WTC11 (cell line): Measurements from ENCODE around the gene KLK2. TPM values are rescaled to one million over a fixed set of nuclear protein-coding genes. Genes with fewer than 3 reads are reported as not detected.

Experiments used
- ATAC-seq: fragments of 200-7000 bp; cut with Tn5 transposase; 2 replicates; pipeline ENCODE4 v1.10.0; 2021; ENCODE audit warnings: mild to moderate bottlenecking, moderate library complexity
- CTCF ChIA-PET: fragments of 300-600 bp; sonication (Branson Sonifier 250); formaldehyde crosslinking; loops from one replicate; lab custom pipeline; 2021; ENCODE audit warnings: antibody characterized with exemption; lab: Charles Lee
- POLR2A ChIA-PET: fragments of 350-600 bp; sonication (Branson Sonifier 250); formaldehyde crosslinking; loops from one replicate; lab custom pipeline; 2021; ENCODE audit warnings: antibody characterized with exemption; lab: Charles Lee
- DNase-seq: peaks from one replicate; pipeline ENCODE4 v3.0.0; 2021; ENCODE audit warnings: low spot score
- H3K27ac Mint-ChIP-seq: 2 replicates; pipeline ENCODE4 v1.8.0; 2021; ENCODE audit warnings: mixed read lengths
- H3K27me3 Mint-ChIP-seq: 2 replicates; pipeline ENCODE4 v1.8.0; 2021; ENCODE audit warnings: low read depth, mild to moderate bottlenecking, moderate library complexity, mixed read lengths
- H3K36me3 Mint-ChIP-seq: 2 replicates; pipeline ENCODE4 v1.8.0; 2021; ENCODE audit warnings: mixed read lengths
- H3K4me1 Mint-ChIP-seq: 2 replicates; pipeline ENCODE4 v1.8.0; 2022; ENCODE audit warnings: mixed read lengths
- H3K4me3 Mint-ChIP-seq: 2 replicates; pipeline ENCODE4 v1.8.0; 2021; ENCODE audit warnings: mild to moderate bottlenecking, moderate library complexity, mixed read lengths
- H3K9me3 Mint-ChIP-seq: 2 replicates; pipeline ENCODE4 v1.8.0; 2021; ENCODE audit warnings: mixed read lengths
- ATF1 ChIP-seq: sonication (generic); formaldehyde crosslinking; IDR thresholded peaks from 2 replicates; pipeline ENCODE4 v1.8.1; 2023; ENCODE audit warnings: mild to moderate bottlenecking, moderate library complexity, missing genetic modification reagents
- CREM ChIP-seq: sonication (generic); formaldehyde crosslinking; IDR thresholded peaks from 2 replicates; pipeline ENCODE4 v1.8.1; 2022; ENCODE audit warnings: mild to moderate bottlenecking, missing genetic modification reagents, moderate library complexity
- E2F1 ChIP-seq: sonication (generic); formaldehyde crosslinking; IDR thresholded peaks from 2 replicates; pipeline ENCODE4 v1.8.0; 2022; ENCODE audit warnings: mild to moderate bottlenecking, missing genetic modification reagents
- E2F5 ChIP-seq: sonication (generic); formaldehyde crosslinking; IDR thresholded peaks from 2 replicates; pipeline ENCODE4 v1.8.1; 2022; ENCODE audit warnings: mild to moderate bottlenecking, moderate library complexity, missing genetic modification reagents
- FOXP4 ChIP-seq: sonication (generic); formaldehyde crosslinking; IDR thresholded peaks from 2 replicates; pipeline ENCODE4 v1.8.0; 2022; ENCODE audit warnings: mild to moderate bottlenecking, missing genetic modification reagents
- MAX ChIP-seq: sonication (generic); formaldehyde crosslinking; IDR thresholded peaks from 2 replicates; pipeline ENCODE4 v1.8.0; 2022; ENCODE audit warnings: mild to moderate bottlenecking, missing genetic modification reagents
- MLX ChIP-seq: sonication (generic); formaldehyde crosslinking; IDR thresholded peaks from 2 replicates; pipeline ENCODE4 v1.8.1; 2023; ENCODE audit warnings: mild to moderate bottlenecking, missing genetic modification reagents, moderate library complexity
- MXD4 ChIP-seq: fragments of 250-450 bp; sonication (Bioruptor Pico); IDR thresholded peaks from 2 replicates; pipeline ENCODE4 v1.8.0; 2021; ENCODE audit warnings: mild to moderate bottlenecking, moderate library complexity, borderline replicate concordance
- PRDM15 ChIP-seq: sonication (generic); formaldehyde crosslinking; IDR thresholded peaks from 2 replicates; pipeline ENCODE4 v1.8.0; 2022; ENCODE audit warnings: missing genetic modification reagents
- PREB ChIP-seq: sonication (generic); formaldehyde crosslinking; IDR thresholded peaks from 2 replicates; pipeline ENCODE4 v1.8.1; 2022; ENCODE audit warnings: mild to moderate bottlenecking, missing genetic modification reagents, moderate library complexity, borderline replicate concordance
- RORB ChIP-seq: fragments of 250-450 bp; sonication (Bioruptor Pico); IDR thresholded peaks from 2 replicates; pipeline ENCODE4 v1.9.0; 2021; ENCODE audit warnings: mild to moderate bottlenecking
- SMAD3 ChIP-seq: sonication (generic); formaldehyde crosslinking; IDR thresholded peaks from 2 replicates; pipeline ENCODE4 v1.8.0; 2022; ENCODE audit warnings: missing genetic modification reagents, mild to moderate bottlenecking, borderline replicate concordance
- SOX15 ChIP-seq: fragments of 250-450 bp; sonication (Bioruptor Pico); IDR thresholded peaks from 2 replicates; pipeline ENCODE4 v1.9.0; 2021; ENCODE audit warnings: mild to moderate bottlenecking
- TEAD4 ChIP-seq: sonication (generic); formaldehyde crosslinking; IDR thresholded peaks from 2 replicates; pipeline ENCODE4 v1.8.0; 2022; ENCODE audit warnings: mild to moderate bottlenecking, missing genetic modification reagents
- ZSCAN18 ChIP-seq: fragments of 250-450 bp; sonication (Bioruptor Pico); IDR thresholded peaks from 2 replicates; pipeline ENCODE4 v2.1.2; 2022; ENCODE audit warnings: mild to moderate bottlenecking, moderate library complexity
- total RNA-seq: library from RNA; stranded (reverse); gene quantifications from 3 replicates; pipeline ENCODE4 v1.2.3, GENCODE V29; 2021

Gene KLK2
- total RNA-seq, 1 experiment from 2014 or later = not detected

GRCh38 chr19:50925734-50926133 is 52.5 kb downstream of the KLK2 start (continued):
- TF ChIP-seq PREB (CRISPR knock-in tag) = no peak
- no peak for TF ChIP-seq ZSCAN18
- TF ChIP-seq RORB (CRISPR knock-in tag) = no peak
- TF ChIP-seq MLX (CRISPR knock-in tag) = no peak
- no peak for TF ChIP-seq SOX15 (CRISPR knock-in tag)
- TF ChIP-seq E2F5 (CRISPR knock-in tag) = no peak
- TF ChIP-seq MAX (CRISPR knock-in tag) = no peak

GRCh38 chr19:50926144-50926543 is 52.9 kb downstream of the KLK2 start:
- Mint-ChIP-seq H3K27ac (no peak overlapping the region), H3K4me3 (no peak overlapping the region), H3K36me3 (no peaks in the 10 kb centered on the region), H3K9me3 (no peaks in the 10 kb centered on the region), H3K4me1 (peaks cover 19% of the 10 kb centered on the region), H3K27me3 (peaks cover 25% of the 10 kb centered on the region)
- ChIA-PET CTCF (interaction anchor here (1.8 to 6.9 kb wide), 2 partner anchors 92 to 170 kb away, joined by 5 to 84 read pairs; no protein-coding TSS in a partner anchor), POLR2A (no interaction called here)
- TF ChIP-seq SMAD3 (CRISPR knock-in tag) (no peak), MXD4 (no peak), CREM (CRISPR knock-in tag) (no peak), E2F1 (CRISPR knock-in tag) (no peak), PRDM15 (CRISPR knock-in tag) (no peak), SOX15 (CRISPR knock-in tag) (no peak), ATF1 (CRISPR knock-in tag) (no peak)
- ATAC-seq (no peak), DNase-seq (no peak)

- no peak overlapping the region for H3K4me3 Mint-ChIP-seq
- no peaks in the 10 kb centered on the region for H3K9me3 Mint-ChIP-seq
- peaks cover 32% of the 10 kb centered on the region for H3K27me3 Mint-ChIP-seq
- H3K27ac Mint-ChIP-seq = no peak overlapping the region
- H3K36me3 Mint-ChIP-seq = no peaks in the 10 kb centered on the region
- ChIA-PET POLR2A (no interaction called here), CTCF (interaction anchor here (1.5 to 8.1 kb wide), 3 partner anchors 37 to 166 kb away, joined by 3 to 93 read pairs (median 6); no protein-coding TSS in a partner anchor)
- no peak for ATAC-seq
- peaks cover 6% of the 10 kb centered on the region for H3K4me1 Mint-ChIP-seq
- no peak for DNase-seq
- TF ChIP-seq FOXP4 (CRISPR knock-in tag) (no peak), TEAD4 (no peak)
These were observed 55.6 kb downstream of the KLK2 start for GRCh38 chr19:50928831-50929230.
